ENCODE data around the gene CACFD1. TPM values are rescaled to one million over a fixed set of nuclear protein-coding genes. Genes with fewer than 3 reads are reported as not detected.

The CACFD1 gene
- total RNA-seq, 4 donors from 2014 or later = 2.3 to 21.6 (median 5.2) TPM

- DNase-seq = no peak
- Histone ChIP-seq H3K4me1 (no peaks in the 10 kb centered on the region), H3K36me3 (no peaks in the 10 kb centered on the region), H3K27me3 (no peaks in the 10 kb centered on the region), H3K9me3 (no peaks in the 10 kb centered on the region), H3K4me3 (no peak overlapping the region), H3K27ac (no peak overlapping the region)
- TF ChIP-seq POLR2A (IDR thresholded peaks at IDR 0.05) (no peak), CTCF (IDR thresholded peaks at IDR 0.05) (no peak)
- intact Hi-C loops (cut with DNase I; ENCODE audit: low total_unique reads) = no loop called here
Observed at GRCh38 chr9:133468777-133469421, 9.1 kb downstream of the CACFD1 start.

GRCh38 chr9:133470427-133470924 lies 10.7 kb downstream of the CACFD1 start:
- no peaks in the 10 kb centered on the region for H3K9me3 ChIP-seq
- H3K36me3 ChIP-seq = no peaks in the 10 kb centered on the region
- TF ChIP-seq CTCF (IDR thresholded peaks at IDR 0.05) = no peak
- TF ChIP-seq POLR2A (IDR thresholded peaks at IDR 0.05) = no peak
- no peak for DNase-seq
- intact Hi-C loops (cut with DNase I; ENCODE audit: low total_unique reads) = no loop called here
- H3K4me3 ChIP-seq = no peak overlapping the region
- no peaks in the 10 kb centered on the region for H3K4me1 ChIP-seq
- no peak overlapping the region for H3K27ac ChIP-seq
- H3K27me3 ChIP-seq = no peaks in the 10 kb centered on the region

- no peaks in the 10 kb centered on the region for H3K36me3 ChIP-seq
- no peak overlapping the region for H3K27ac ChIP-seq
- no peak for TF ChIP-seq POLR2A (IDR thresholded peaks at IDR 0.05)
- no peak for TF ChIP-seq CTCF (IDR thresholded peaks at IDR 0.05)
- no peaks in the 10 kb centered on the region for H3K4me1 ChIP-seq
- DNase-seq = no peak
- H3K9me3 ChIP-seq = no peaks in the 10 kb centered on the region
- intact Hi-C loops (cut with DNase I; ENCODE audit: low total_unique reads) = no loop called here
- no peaks in the 10 kb centered on the region for H3K27me3 ChIP-seq
- H3K4me3 ChIP-seq = no peak overlapping the region
Observed at GRCh38 chr9:133470988-133471387, 11.2 kb downstream of the CACFD1 start.

- Histone ChIP-seq H3K4me3 (no peak overlapping the region), H3K4me1 (no peaks in the 10 kb centered on the region), H3K27me3 (no peaks in the 10 kb centered on the region), H3K9me3 (no peaks in the 10 kb centered on the region), H3K36me3 (no peaks in the 10 kb centered on the region), H3K27ac (no peak overlapping the region)
- TF ChIP-seq CTCF (IDR thresholded peaks at IDR 0.05) = no peak
- no peak for TF ChIP-seq POLR2A (IDR thresholded peaks at IDR 0.05)
- no peak for DNase-seq
- intact Hi-C loops (cut with DNase I; ENCODE audit: low total_unique reads) = no loop called here
Observed at GRCh38 chr9:133471551-133472276, 11.9 kb downstream of the CACFD1 start.

GRCh38 chr9:133472277-133472645 lies 12.5 kb downstream of the CACFD1 start:
- no peaks in the 10 kb centered on the region for H3K27me3 ChIP-seq
- no peaks in the 10 kb centered on the region for H3K9me3 ChIP-seq
- no peak overlapping the region for H3K27ac ChIP-seq
- no peaks in the 10 kb centered on the region for H3K4me1 ChIP-seq
- intact Hi-C loops (cut with DNase I; ENCODE audit: low total_unique reads) = no loop called here
- DNase-seq = no peak
- no peak for TF ChIP-seq POLR2A (IDR thresholded peaks at IDR 0.05)
- no peak for TF ChIP-seq CTCF (IDR thresholded peaks at IDR 0.05)
- H3K4me3 ChIP-seq = no peak overlapping the region
- H3K36me3 ChIP-seq = no peaks in the 10 kb centered on the region

Data from uterus (tissue), 4 donors.